Stimulated activated CD8-positive, alpha-beta memory T cell treated with anti-CD3 and anti-CD28 coated beads, Interleukin-4, amount 100 ng/mL, for 4 hours (primary cell): ENCODE results near the gene SCAI.
"Not testable (repeated sequence)": the region's sequence is repeated elsewhere in the genome, so short reads cannot be mapped to it uniquely, and the experiment has no call there.

Experiments used
- DNase-seq, 2 donors: peaks; one replicate each; pipeline ENCODE4 v3.0.0-alpha.2; 2020; ENCODE audit warnings: low read depth in 2 of 2, low spot score in 1 of 2

The SCAI gene

DNA sequence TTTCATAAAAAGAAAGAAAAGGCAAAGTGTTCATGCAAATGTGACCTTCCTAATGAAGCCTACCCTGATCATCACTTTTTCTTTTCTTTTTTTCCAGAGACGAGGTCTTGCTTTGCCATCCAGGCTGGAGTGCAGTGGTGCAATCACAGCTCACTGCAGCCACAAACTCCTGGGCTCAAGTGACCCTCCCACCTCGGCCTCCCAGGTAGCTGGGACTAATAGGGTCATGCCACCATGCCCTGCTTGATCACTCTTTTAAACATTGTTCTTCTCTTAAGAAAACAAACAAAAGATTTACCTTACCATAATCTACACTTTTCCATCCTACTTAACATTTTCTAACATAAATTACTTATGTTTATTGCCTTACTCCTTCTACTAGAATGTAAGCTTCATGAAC, 193.9 kb downstream of the SCAI start:
- no peak for DNase-seq

DNA sequence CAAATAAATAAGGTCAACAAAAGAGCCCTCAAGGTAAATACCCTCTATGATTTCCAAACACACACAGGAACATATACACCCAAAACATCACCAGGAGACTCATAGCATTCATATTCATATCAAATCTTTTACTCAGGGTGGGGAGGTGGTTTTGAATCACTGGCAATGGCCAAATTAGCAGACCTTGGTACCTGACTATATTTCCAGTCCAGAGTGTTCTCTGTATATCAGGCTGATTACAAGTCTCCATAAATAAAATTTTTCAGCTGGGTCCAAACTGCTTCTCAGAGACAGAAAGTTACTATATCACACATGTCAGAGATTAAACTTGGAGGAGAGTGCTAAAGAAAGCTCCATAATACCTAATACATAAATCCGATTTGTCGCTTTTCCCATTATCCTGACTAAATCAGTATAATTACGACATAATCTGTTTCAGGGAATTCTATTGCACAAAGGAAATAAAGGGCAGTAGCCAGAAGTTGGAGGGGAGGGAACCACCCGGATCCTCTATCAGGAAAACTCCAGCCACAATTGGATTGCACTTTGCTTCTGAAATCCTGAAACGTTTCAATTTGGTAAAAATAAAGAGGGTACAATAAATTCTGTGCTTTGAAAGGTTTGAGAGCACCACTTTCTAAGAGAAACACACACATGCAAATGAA, 195.5 kb downstream of the SCAI start:
- DNase-seq: no peak

DNA sequence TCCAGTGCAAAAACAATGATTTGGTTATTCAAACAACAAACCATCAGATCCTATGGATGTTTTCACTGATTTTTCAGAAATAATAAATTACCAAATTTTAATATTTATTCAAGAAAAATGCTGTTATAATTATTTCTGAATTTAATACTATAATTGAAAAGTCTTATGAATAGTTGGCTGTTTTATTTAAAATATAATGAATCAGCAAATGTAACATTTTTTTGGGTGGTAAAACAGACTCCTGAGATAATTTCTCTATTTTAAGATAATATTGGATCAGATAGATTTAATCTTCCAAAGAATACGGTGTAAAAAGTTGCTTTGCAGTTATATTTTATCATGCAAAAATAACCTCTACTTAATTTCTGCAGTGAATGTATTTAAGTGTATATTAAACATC, 197.2 kb downstream of the SCAI start:
- DNase-seq: no peak

DNA sequence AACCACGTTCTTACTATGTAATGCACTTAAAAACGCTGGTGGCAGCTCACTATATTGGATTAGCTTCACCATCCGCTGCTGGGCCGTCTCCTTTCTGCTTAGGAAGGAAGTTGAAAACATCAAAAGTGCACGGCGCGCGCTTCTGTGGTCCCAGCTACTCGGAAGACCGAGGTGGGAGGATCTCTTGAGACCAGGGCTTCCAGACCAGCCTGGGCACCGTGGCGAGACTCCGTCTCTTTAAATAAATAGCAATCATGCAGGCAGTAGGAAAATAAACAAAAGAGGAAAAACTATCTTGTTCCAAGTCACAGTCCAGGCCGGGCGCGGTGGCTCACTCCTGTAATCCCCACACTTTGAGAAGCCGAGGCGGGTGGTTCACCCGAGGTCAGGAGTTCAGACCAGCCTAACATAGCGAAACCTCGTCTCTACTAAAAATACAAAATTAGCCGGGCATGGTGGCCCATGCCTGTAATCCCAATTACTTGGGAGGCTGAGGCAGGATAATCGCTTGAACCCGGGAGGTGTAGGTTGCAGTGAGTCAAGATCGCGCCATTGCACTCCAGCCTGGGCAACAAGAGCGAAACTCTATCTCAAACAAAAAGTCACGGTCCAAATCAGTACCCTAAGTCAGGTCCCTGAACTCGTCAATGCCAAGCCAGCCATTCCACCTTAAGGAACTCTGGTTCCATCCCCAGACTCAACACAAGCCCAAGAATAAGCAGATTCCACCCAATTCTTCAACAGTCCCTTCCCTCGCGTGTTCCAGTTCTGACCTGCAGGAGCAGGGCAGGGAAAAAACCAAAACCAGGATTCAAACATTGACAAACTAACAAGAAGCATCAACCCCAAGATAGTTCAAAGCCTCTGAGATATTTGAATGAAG, 201.4 kb downstream of the SCAI start:
- peak; percentile 30 to 31 for DNase-seq

DNA sequence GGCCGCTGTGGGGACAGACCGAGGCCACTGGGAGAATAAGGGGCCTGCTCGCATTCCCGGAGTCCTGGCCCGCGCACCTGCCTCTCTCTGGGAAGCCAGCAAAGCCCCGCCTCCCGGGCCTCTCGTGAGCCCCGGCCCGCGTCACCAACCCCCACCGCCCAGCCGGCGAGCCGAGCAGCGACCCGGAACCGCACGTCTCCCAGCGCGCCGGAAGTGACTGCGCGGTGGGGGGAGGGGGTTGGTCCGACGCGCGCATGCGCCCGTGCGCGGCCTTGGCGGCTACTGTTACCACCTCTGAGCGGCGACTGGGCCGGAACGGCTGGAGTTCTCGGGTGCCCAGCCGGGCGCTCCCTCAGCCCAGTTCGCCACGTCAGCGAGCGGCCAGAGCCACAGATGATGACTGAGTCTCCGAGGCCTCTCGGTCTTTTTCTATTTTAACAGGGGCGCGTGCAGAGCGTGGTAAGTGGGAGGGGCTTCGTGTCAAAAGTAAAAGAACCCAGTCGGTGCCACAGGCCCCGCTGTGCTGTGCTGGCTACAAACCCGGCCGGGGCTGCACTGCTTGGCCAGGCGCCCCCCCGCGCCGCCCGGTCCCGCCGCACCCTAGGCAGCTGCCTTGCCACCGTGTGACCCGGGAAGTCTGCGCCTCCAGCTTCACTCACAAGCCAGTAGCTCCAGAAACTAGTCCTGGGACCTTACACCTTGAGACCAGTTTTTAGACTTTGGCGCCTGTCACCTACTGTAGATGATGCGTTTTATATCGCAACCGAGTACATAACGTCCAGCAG, 202.2 kb downstream of the SCAI start, which contains the start of gene GOLGA1:
TSS of gene GOLGA1 (minus strand) at position 190 of the 785 bp plus-strand sequence. CDS start 2,372 bp downstream, outside the sequence.
- DNase-seq: peak; percentile 78 to 86

DNA sequence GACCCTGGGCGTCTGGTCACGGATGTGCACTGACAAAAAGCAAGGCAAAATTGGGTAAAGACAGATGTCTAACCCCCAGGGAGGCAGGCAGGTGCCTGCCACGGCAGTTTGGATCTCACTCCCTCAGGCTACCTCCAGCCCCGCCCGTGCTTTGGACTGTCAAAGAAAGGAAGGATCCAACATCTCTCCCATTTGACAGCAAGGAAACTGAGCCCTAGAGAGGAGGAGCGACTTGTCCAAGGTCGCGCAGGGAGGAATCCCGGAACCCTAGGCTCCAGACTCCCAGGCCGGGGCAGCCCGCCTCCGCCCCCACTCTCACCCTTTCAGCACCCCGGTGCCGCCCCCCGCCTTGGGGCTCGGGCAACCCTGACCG, 202.8 kb downstream of the SCAI start:
- DNase-seq: no peak

DNA sequence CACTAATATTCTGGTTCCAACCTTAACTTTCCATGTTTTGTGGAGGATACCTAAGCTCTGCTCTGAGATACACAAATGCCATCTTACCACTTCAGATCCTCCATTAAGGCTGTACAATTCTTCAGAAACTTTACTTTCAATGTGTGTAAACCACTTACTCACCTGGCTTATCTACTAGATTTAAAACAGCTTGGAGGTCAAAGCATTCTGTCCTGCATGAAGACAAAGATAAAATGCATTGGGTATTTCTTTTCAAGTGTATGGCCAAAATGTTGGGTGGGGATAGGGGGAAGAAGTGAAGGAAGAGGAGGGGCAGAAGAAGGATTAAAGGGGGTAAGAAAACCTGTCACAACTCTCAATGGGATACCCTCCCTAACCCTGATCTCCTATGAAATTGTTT, 203.4 kb downstream of the SCAI start:
- DNase-seq: no peak

DNA sequence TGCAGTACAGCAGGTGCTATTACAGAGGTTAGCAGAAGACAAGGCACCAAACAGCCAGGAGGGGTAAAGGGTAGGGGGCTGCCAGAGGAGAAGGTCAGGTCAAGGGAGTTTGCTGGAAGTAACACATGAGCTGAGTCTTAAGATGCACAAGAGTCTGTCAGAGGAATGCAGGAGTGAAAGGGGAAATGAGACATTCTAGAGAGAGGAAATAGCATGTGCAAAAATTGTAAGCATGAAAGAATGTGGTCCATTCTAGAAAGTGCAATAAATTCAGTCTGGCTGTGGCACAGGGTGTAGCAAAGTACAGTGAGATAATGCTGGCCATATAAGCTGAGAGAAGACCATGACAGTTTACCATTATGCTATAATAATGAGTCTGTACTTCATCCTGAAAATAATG, 209.0 kb downstream of the SCAI start:
- no peak for DNase-seq

DNA sequence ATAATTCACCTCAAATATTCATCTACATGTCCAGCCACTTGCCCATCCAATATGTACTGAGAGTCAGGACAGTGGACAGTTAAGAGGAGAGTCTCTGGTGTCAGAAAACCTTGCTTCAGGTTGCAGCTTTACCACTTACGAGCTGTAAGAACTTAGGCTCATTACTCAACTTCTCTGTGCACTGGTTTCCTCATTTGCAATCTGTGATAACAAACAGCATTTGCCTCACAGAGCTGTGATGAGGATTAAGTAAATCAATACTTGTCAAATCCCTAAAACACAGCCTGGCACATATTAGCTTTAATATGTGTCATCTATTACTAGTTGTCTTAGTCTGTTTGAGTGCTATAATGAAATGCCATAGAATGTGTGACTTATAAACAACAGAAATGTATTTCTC, 211.0 kb downstream of the SCAI start:
- DNase-seq: no peak

DNA sequence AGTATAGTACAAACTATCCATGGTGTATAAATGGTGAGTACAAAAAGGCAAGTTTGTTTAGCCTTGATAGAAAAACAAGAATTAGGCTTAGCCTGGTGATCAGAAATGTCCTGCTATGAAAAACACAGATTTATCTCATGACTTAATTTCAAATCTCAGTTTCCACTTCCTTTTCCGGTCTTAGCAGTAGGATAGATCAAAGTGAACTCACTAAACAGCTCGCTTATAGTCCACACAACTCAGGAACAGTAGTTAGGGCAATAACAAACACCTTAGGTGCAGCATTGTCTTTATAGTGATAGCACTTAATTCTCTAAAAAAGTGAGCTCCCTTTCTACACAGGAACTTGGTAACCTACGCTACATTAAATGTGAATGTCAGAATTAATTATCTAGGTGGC, 213.9 kb downstream of the SCAI start:
- no peak for DNase-seq

DNA sequence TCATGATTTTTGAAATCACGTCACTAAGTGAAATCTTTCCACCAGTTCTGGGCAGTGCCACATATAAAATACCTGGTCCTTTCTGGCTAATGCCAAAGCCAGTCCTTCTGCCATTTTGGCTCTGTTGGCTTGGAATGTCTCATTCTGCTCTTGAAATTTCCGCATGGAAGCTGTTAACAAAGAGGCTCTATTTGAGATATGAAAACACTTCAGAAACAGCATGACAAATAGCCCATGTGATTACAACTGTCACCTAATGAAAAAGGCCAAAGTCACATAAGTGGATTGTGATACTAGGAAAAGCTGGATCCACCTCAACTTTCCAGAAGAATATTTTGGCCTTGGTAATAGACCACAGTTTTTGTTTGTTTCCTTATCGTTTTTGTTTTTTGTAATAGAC, 215.2 kb downstream of the SCAI start:
- no peak for DNase-seq

DNA sequence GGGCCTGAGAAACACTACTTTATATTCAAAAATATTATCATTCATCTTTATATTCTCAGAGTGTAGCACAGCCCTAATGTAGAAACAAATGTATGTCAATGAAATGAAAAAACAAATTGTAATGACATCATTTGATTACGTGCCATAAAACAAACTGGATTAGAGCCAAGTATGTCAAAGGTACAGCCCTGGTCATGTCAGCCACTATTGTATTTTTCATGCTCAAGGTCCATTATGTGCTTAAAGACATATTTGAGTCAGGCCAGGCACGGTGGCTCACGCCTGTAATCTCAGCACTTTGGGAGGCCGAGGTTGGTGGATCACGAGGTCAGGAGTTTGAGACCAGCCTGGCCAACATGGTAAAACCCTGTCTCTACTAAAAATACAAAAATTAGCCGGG, 222.9 kb downstream of the SCAI start:
- not testable (repeated sequence) for DNase-seq

DNA sequence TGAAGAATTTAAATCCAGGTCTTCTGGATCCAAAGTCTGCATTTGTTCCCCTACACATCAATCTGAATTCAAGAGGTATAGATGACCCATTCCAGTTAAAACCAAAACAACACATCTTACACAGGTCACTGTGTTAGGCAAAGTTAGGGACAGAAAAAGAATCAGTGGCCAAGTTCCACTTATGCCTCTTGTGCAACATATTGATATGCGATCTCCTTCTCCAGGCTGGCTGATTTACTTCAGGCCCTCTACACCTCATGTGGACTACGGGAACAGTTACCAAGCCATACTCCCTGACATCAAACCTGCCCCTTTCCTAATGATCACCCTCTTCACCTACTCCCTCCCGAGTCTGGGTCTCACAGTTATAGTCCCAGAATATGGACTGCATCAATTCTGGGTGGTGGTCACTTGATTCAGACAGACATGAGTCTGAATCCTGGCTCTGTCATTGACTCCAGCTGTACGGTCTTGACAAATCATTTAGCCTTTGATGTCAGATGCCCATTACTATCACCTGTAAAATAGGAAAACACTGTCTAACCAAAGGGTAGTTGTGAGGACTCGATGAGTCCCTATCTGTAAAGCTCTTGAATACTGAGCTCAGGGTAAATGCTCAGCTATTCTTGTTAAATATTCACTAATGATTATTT, 228.4 kb downstream of the SCAI start:
- no peak for DNase-seq

DNA sequence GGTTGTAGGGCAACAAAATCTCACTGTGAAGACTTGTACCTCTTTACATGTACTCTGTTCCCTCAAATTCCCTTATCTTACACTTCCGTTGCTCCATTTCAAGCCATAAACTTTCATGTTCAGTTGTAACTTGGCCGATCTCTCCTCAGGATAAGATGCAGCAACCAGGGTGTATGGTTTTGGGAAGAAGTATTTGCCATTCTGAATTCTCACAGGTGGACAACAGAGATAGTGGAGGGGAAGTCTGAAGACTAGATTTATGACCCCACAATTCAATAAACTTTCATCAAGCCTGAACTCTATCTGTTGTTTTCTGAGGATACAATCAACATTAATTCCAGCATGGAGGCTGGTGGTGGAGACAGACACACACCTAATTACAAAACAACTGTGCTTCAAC, 229.9 kb downstream of the SCAI start:
- DNase-seq: no peak

DNA sequence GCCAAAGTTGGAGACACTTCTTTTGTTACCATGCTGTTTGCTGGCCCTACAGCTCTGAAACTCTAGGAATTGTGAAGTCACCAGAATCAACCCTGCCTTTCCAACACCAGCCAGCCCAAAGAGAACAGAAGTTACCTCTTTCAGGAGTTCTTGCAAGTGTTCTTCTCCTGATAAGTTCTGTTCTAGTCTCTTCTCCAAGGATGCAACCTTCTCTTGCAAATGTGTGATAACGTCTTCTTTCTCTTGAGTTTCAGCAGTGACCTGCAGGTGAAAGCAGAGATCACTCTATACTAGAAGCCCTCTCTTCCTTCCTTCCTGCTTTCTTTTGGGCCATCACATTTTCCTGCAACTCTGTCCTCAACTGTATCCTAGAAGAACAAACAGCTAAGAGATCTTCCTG, 231.6 kb downstream of the SCAI start:
- DNase-seq: no peak

DNA sequence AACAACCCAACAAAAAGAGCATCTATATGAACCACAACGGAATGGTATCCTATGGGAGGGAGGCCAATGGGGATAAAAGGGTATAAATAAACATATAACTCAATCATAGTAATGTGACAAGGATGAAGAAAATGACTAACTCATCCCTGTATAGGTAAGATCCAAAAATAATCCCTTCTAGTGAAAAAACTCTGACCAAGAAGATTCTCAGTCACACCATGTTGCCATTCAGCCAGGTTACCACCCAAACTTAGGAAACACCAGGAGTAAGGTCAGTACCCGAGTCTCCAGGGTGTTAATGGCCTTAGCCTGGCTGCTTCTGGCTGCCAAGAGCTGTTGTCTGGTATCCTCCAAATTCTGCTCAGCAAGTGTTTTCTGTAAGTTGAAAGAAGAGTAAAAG, 235.2 kb downstream of the SCAI start:
- no peak for DNase-seq

DNA sequence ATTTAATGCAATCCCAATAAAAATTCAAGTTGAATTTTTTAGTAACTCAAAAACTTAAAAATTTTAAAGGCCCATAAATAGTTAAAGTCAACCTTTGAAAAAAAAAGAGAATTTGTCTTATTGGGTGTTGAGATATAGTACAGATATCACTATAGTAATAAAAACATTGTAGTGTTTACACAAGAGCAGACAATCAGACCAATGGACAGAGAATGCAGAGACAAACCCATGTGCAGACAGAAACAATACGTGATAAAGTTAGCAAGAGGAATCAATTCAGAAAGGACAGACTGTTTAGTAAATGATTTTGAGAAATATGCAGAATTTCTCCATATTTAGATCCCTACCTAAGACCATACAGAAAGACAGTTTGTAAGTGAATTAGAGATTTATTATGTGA, 236.4 kb downstream of the SCAI start:
- DNase-seq: no peak

DNA sequence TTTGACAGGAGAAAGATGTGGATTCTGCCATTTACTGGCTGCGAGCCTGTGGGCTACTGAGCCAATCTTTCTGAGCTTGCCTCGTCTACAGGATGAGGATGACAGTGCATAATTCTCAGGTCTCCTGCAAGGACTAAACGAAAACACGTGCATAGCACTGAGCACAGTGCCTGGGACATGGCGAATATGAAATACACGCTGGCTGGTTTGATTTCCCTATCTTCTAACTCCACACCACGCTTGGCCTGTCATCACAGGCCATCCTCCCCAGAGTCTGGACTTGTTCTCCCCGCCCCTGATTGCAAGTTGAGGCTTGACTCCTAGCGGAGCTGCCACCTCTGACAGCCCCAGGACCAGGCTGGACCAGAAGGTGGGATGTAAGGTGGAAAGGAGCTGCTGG, 243.5 kb downstream of the SCAI start:
- DNase-seq: no peak

DNA sequence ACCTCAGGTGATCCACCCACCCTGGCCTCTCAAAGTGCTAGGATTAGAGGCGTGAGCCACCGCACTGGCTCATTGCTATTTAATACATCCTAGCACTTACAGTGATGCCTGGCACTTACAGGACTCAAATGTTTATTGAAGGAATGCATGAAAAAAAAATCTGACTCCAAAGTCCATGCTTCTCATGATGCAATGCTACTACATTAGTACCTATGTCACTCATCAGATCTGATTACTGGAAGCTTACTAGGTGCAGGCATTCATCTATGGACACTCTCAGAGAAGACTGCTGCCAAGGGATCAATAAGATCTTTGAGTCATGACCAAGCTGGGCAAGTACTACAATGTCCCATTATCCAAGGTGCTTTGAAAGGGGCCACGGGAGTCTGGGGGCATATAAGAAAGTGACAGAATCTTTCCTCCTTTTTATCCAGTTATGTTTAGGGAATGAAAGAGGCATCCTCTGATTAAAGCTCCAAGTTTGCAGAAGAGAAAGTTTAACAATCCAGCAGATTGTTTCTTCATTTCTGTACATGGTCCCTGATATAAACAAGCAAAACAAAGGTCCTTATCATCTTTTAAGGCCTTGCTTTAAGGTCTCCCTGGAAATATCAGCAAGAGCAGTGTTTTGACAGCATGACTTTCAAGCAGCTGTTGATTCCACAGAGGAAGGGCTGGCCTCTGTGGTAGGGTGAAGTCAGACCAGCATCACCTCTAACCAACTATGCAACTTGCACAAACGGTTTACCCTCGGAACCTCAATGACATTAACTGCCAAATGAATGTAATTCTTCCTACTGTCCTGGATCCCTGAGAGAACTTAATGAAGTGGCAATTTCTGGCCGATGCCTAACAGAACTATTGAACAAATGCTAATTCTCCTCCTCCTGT, 245.5 kb downstream of the SCAI start:
- DNase-seq: no peak

DNA sequence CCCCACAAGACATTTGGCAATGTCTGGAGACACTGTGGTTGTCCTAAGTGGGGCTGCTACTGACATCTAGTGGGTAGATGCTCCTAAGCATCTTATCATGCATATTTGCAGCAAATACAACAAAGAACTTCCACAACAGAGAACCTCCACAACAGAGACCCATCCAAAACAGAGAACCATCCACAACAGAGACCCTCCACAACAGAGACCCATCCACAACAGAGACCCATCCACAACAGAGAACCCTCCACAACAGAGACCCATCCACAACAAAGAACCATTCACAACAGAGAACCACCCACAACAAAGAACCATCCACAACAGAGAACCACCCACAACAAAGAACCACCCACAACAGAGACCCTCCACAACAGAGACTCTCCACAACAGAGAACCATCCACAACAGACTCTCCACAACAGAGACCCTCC, 248.6 kb downstream of the SCAI start:
- no peak for DNase-seq
